ENCODE measurements around the gene ABCD2.
"Not testable (repeated sequence)": the region's sequence is repeated elsewhere in the genome, so short reads cannot be mapped to it uniquely, and the experiment has no call there.

The ABCD2 gene

GRCh38 chr12:39611818-39612217 lies 7.8 kb downstream of the ABCD2 start:
- no peak for DNase-seq

GRCh38 chr12:39610436-39611025 lies 9.1 kb downstream of the ABCD2 start:
- DNase-seq, result no peak

- no peak for DNase-seq
Observed at GRCh38 chr12:39606712-39607423, 12.7 kb downstream of the ABCD2 start.

GRCh38 chr12:39605996-39606395 lies 13.6 kb downstream of the ABCD2 start:
- no peak for DNase-seq

- DNase-seq, result no peak
Observed at GRCh38 chr12:39605501-39605900, 14.1 kb downstream of the ABCD2 start.

- no peak for DNase-seq
Observed at GRCh38 chr12:39603065-39603464, 16.5 kb downstream of the ABCD2 start.

GRCh38 chr12:39601951-39602350 lies 17.7 kb downstream of the ABCD2 start:
- not testable (repeated sequence) for DNase-seq

GRCh38 chr12:39595928-39596327 lies 23.7 kb downstream of the ABCD2 start:
- no peak for DNase-seq

- no peak for DNase-seq
Observed at GRCh38 chr12:39592295-39592694, 27.3 kb downstream of the ABCD2 start.

GRCh38 chr12:39588348-39588747 lies 31.3 kb downstream of the ABCD2 start:
- DNase-seq, result no peak

GRCh38 chr12:39587225-39587624 lies 32.4 kb downstream of the ABCD2 start:
- DNase-seq, result no peak

GRCh38 chr12:39586816-39587215 lies 32.8 kb downstream of the ABCD2 start:
- DNase-seq, result no peak

GRCh38 chr12:39581592-39581991 lies 38.0 kb downstream of the ABCD2 start:
- DNase-seq, result no peak

GRCh38 chr12:39575498-39575875 lies 44.1 kb downstream of the ABCD2 start:
- no peak for DNase-seq

GRCh38 chr12:39574785-39575497 lies 44.7 kb downstream of the ABCD2 start:
- no peak for DNase-seq

GRCh38 chr12:39574378-39574777 lies 45.2 kb downstream of the ABCD2 start:
- no peak for DNase-seq

- no peak for DNase-seq
Observed at GRCh38 chr12:39573971-39574370, 45.6 kb downstream of the ABCD2 start.

- DNase-seq, result no peak
Observed at GRCh38 chr12:39572551-39572950, 47.1 kb downstream of the ABCD2 start.

GRCh38 chr12:39571351-39571750 lies 48.3 kb downstream of the ABCD2 start:
- DNase-seq, result no peak

GRCh38 chr12:39553476-39553875 lies 66.1 kb downstream of the ABCD2 start:
- DNase-seq, result no peak

- DNase-seq, result not testable (repeated sequence)
Observed at GRCh38 chr12:39544211-39544610, 75.4 kb downstream of the ABCD2 start.

GRCh38 chr12:39541471-39541870 lies 78.1 kb downstream of the ABCD2 start:
- DNase-seq, result no peak

GRCh38 chr12:39538679-39539104 lies 80.9 kb downstream of the ABCD2 start:
- DNase-seq, result no peak

- DNase-seq, result no peak
Observed at GRCh38 chr12:39533951-39534350, 85.7 kb downstream of the ABCD2 start.
